Effector memory CD8-positive, alpha-beta T cell (primary cell): ENCODE measurements around the gene CLTB.
"Not testable (repeated sequence)": the region's sequence is repeated elsewhere in the genome, so short reads cannot be mapped to it uniquely, and the experiment has no call there.

Source experiments
- ATAC-seq: fragments of 150-1000 bp; cut with Tn5 transposase; replicated peaks from 2 replicates; pipeline ENCODE4 v1.10.0; 2021; ENCODE audit warnings: mild to moderate bottlenecking, moderate library complexity
- DNase-seq, 3 experiments: peaks; one replicate each; pipeline ENCODE4 v3.0.0; 2021
- H3K27ac Mint-ChIP-seq, 2 donors: one replicate each; pipeline ENCODE4 v1.8.0; 2022; ENCODE audit warnings: mild to moderate bottlenecking in 2 of 2, mixed read lengths in 2 of 2, moderate library complexity in 2 of 2
- H3K27me3 Mint-ChIP-seq, 2 donors: one replicate each; pipeline ENCODE4 v1.8.0; 2022; ENCODE audit warnings: mixed read lengths in 2 of 2
- H3K36me3 Mint-ChIP-seq: one replicate; pipeline ENCODE4 v1.8.0; 2022; ENCODE audit warnings: mild to moderate bottlenecking, moderate library complexity, mixed read lengths; ENCODE audit not compliant: insufficient read depth
- H3K4me1 Mint-ChIP-seq, 2 donors: one replicate each; pipeline ENCODE4 v1.8.0; 2022; ENCODE audit warnings: low read depth in 2 of 2, mixed read lengths in 2 of 2
- H3K4me3 Mint-ChIP-seq, 2 donors: one replicate each; pipeline ENCODE4 v1.8.0; 2022; ENCODE audit warnings: mild to moderate bottlenecking in 2 of 2, mixed read lengths in 2 of 2, moderate library complexity in 2 of 2
- H3K9me3 Mint-ChIP-seq, 2 donors: one replicate each; pipeline ENCODE4 v1.8.0; 2022; ENCODE audit warnings: mixed read lengths in 2 of 2

Gene CLTB

DNA sequence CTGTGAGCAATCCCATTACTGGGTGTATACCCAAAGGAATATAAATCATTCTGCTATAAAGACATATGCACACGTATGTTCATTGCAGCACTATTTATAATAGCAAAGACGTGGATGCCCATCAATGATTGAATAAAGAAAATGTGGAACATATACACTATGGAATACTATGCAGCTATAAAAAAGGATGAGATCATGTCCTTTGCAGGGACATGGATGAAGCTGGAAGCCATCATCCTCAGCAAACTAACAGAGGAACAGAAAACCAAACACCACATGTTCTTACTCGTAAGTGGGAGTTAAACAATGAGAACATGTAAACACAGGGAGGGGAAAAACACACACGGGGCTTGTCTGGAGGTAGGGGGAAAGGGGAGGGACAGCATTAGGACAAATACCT, 26.6 kb upstream of the CLTB start:
- peaks cover 6 to 19% of the 10 kb centered on the region in 2 donors for H3K27me3 Mint-ChIP-seq
- not testable (repeated sequence) for ATAC-seq, H3K27ac Mint-ChIP-seq, H3K4me1 Mint-ChIP-seq, H3K9me3 Mint-ChIP-seq, DNase-seq, H3K36me3 Mint-ChIP-seq, H3K4me3 Mint-ChIP-seq

DNA sequence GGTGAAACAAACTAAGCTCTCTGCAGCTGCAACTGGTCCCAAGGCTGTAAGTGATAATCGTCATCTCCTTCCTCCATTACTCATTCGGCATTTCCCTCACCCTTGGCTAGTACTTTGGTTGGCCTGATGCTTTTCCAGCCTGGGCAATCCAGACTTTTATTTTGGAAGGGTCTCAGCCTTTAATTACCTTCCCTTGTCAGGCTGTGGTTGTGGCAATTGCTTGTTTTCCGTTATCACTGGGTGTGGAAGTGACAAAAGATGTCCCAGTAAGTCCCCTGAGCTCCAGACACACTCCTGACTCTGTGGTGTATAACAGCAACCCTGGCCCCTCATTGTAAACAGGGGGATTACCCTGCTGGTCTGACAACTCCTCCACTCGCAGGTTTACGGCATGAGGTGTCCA, 25.6 kb upstream of the CLTB start:
- no peak for DNase-seq
- no peaks in the 10 kb centered on the region for H3K9me3 Mint-ChIP-seq
- H3K36me3 Mint-ChIP-seq, result peaks cover under 1% of the 10 kb centered on the region
- peaks cover 12 to 19% of the 10 kb centered on the region in 2 donors for H3K27me3 Mint-ChIP-seq
- H3K4me3 Mint-ChIP-seq, result no peak overlapping the region
- H3K27ac Mint-ChIP-seq, result no peak overlapping the region
- ATAC-seq, result no peak
- H3K4me1 Mint-ChIP-seq, result peaks cover 8 to 9% of the 10 kb centered on the region in 2 donors

GRCh38 chr5:176440927-176441706, 24.8 kb upstream of the CLTB start:
- peaks cover 9 to 11% of the 10 kb centered on the region in 2 donors for H3K4me1 Mint-ChIP-seq
- ATAC-seq, result no peak
- H3K36me3 Mint-ChIP-seq, result no peaks in the 10 kb centered on the region
- H3K9me3 Mint-ChIP-seq, result no peaks in the 10 kb centered on the region
- no peak overlapping the region for H3K27ac Mint-ChIP-seq
- H3K4me3 Mint-ChIP-seq, result no peak overlapping the region
- no peak for DNase-seq
- H3K27me3 Mint-ChIP-seq, result peaks cover 14 to 19% of the 10 kb centered on the region in 2 donors

DNA sequence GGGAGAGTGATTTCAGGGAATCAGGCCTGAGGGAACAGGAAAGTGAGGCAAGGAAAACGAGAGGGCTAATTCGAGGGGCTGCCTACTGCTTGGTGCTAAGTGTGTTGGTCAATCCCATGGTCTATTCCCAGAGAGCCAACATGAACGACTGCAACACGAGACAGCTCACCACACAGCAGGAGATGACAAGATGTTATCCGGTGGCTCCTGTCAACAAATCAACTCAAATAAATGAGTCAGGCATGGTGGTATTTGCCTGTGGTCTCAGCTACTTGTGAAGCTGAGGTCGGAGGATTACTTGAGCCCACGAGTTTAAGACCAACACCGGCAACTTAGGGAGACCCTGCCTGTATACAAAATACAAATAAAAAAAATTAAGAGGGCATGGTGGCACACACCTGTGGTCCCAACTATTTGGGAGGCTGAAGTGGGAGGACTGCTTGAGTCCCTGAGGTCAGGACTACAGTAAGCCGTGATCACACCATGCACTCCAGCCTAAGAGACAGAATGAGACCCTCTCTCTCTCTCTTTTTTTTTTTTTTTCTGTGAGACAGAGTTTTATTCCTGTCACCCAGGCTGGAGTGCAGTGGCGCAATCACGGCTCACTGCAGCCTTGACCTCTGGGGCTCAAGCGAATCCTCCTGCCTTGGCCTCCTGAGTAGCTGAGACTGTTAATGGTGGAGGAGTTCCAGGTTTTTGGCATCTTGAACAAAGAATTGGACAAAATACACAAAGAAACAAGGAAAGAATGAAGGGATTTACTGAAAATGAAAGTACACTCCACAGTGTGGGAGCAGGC, 22.8 kb upstream of the CLTB start:
- Mint-ChIP-seq H3K4me1 (peaks cover 9 to 11% of the 10 kb centered on the region in 2 donors), H3K9me3 (no peaks in the 10 kb centered on the region), H3K36me3 (no peaks in the 10 kb centered on the region), H3K4me3 (no peak overlapping the region), H3K27ac (no peak overlapping the region), H3K27me3 (peaks cover 14 to 19% of the 10 kb centered on the region in 2 donors)
- DNase-seq, result no peak
- ATAC-seq, result no peak

DNA sequence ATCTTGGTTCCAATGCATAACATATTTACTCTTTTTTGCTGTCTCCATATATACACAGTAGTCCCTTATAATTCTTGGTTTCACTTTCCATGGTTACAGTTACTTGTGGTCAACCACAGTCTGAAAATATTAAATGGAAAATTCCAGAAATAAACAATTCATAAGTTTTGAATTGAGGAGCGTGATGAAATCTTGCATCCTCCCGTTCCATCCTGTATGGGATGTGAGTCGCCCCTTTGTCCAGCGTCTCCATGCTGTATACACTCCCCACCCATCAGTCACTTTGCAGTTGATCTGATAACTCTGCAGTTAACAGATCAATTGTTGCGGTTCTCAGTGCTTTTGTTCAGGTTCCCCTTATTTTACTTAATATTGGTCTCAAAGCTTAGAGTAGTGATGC, 20.3 kb upstream of the CLTB start:
- Mint-ChIP-seq H3K27ac (no peak overlapping the region), H3K27me3 (peaks cover 20 to 22% of the 10 kb centered on the region in 2 donors), H3K4me1 (peaks cover 8 to 9% of the 10 kb centered on the region in 2 donors), H3K36me3 (no peaks in the 10 kb centered on the region), H3K4me3 (peak overlapping the region; percentile 64 to 68), H3K9me3 (no peaks in the 10 kb centered on the region)
- no peak for DNase-seq
- ATAC-seq, result peak; percentile 36

DNA sequence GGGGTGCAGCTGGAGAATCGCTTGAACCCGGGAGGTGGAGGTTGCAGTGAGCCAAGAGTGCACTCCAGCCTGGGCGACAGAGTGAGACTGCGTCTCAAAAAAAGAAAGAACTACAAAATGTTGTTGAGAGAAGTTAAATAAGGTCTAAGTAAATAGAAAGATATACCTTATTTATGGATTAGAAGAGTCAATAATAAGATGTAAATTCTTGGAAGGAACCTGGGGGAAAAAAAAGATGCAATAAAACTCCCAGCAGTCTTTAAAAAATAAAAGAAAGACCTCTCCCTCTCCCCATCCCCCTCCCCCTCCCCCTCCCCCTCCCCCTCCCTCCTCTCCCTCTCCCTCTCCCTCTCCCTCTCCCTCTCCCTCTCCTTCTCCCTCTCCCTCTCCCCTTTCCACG, 16.4 kb upstream of the CLTB start:
- H3K9me3 Mint-ChIP-seq, result no peaks in the 10 kb centered on the region
- H3K4me1 Mint-ChIP-seq, result peaks cover 8 to 15% of the 10 kb centered on the region in 2 donors
- peaks cover 10 to 14% of the 10 kb centered on the region in 2 donors for H3K27me3 Mint-ChIP-seq
- H3K36me3 Mint-ChIP-seq, result no peaks in the 10 kb centered on the region
- no peak for DNase-seq
- no peak for ATAC-seq
- H3K27ac Mint-ChIP-seq, result no peak overlapping the region
- no peak overlapping the region for H3K4me3 Mint-ChIP-seq

- ATAC-seq, result no peak
- Mint-ChIP-seq H3K4me3 (no peak overlapping the region), H3K27ac (no peak overlapping the region), H3K27me3 (peaks cover 6 to 10% of the 10 kb centered on the region in 2 donors), H3K4me1 (peaks cover 0 to 6% of the 10 kb centered on the region in 2 donors), H3K9me3 (no peaks in the 10 kb centered on the region), H3K36me3 (no peaks in the 10 kb centered on the region)
- DNase-seq, result no peak
These were observed 13.6 kb upstream of the CLTB start for GRCh38 chr5:176429972-176430371.

GRCh38 chr5:176427971-176428370, 11.6 kb upstream of the CLTB start:
- no peak for ATAC-seq
- no peak for DNase-seq

DNA sequence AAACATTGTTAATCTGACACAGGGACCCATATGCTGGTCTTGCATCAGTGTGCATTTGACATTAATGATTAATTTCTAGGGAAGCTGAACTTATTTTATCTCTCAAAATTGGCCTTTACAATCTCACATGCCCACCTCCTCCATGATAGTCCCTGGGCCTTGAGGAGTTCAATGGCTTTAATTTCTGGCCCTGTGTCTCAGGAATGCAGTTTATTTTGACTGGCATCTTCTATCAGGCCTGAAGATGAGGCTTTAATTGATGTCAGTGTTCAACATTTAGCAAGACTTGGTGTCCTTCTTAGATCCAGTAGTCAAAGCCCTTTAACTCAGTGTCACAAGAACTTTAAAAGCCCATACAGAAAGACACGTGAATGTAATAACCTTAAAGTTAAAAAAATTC, 10.5 kb upstream of the CLTB start:
- H3K4me3 Mint-ChIP-seq, result no peak overlapping the region
- H3K27me3 Mint-ChIP-seq, result peaks cover 6 to 18% of the 10 kb centered on the region in 2 donors
- peaks cover 0 to 6% of the 10 kb centered on the region in 2 donors for H3K4me1 Mint-ChIP-seq
- no peak for ATAC-seq
- H3K9me3 Mint-ChIP-seq, result no peaks in the 10 kb centered on the region
- DNase-seq, result no peak
- no peak overlapping the region for H3K27ac Mint-ChIP-seq
- H3K36me3 Mint-ChIP-seq, result no peaks in the 10 kb centered on the region

More at GRCh38 chr5:176427971-176428370, 11.6 kb upstream of the CLTB start:
- Mint-ChIP-seq H3K27ac (no peak overlapping the region), H3K36me3 (no peaks in the 10 kb centered on the region), H3K27me3 (peaks cover 12 to 18% of the 10 kb centered on the region in 2 donors), H3K4me3 (no peak overlapping the region), H3K4me1 (peaks cover 0 to 6% of the 10 kb centered on the region in 2 donors), H3K9me3 (no peaks in the 10 kb centered on the region)

DNA sequence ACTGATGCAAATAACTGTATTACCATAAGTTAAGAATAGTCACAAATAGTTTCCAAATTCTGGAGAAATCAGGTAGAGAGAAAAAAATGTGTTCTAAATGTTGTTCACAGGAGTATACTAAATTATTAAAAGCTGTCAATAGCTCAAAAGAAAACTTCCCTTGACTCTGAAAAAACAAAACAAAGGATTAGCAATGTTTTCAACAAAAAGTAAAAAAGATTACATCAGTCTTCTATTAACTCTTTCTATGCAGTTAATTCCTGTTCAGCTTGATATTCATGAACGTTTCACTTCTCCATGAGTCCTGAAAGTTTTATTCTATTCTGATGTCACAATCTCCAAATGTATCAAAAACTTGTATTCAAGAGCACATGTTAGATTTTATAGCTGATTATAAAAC, 9.5 kb upstream of the CLTB start:
- Mint-ChIP-seq H3K36me3 (no peaks in the 10 kb centered on the region), H3K4me1 (peaks cover 0 to 6% of the 10 kb centered on the region in 2 donors), H3K27me3 (peaks cover 6 to 16% of the 10 kb centered on the region in 2 donors), H3K4me3 (no peak overlapping the region), H3K27ac (no peak overlapping the region), H3K9me3 (no peaks in the 10 kb centered on the region)
- ATAC-seq (no peak), DNase-seq (no peak)

DNA sequence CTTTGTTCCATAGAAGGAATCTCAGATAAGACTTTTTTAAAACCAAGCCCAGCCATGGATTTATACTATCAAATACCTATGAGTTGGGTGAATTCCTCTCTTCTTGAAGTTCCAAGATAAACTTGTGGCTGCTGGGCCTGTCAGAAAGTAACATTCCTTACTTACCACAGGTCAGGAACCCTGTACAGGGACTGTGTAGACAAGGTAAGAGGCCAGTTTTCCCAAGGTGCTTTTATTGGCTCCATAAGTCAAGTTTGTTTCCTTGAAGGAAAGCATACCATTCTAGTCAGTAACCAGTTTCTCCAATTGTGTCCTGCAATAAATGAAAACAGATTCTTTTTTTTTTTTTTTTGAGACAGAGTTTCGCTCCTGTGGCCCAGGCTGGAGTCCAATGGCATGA, 8.8 kb upstream of the CLTB start:
- H3K4me1 Mint-ChIP-seq, result no peaks in the 10 kb centered on the region
- no peak overlapping the region for H3K27ac Mint-ChIP-seq
- DNase-seq (no peak), ATAC-seq (no peak)
- H3K9me3 Mint-ChIP-seq, result no peaks in the 10 kb centered on the region
- peaks cover 6 to 16% of the 10 kb centered on the region in 2 donors for H3K27me3 Mint-ChIP-seq
- no peaks in the 10 kb centered on the region for H3K36me3 Mint-ChIP-seq
- H3K4me3 Mint-ChIP-seq, result no peak overlapping the region

GRCh38 chr5:176424181-176424580, 7.8 kb upstream of the CLTB start:
- Mint-ChIP-seq H3K27me3 (peaks cover 6 to 16% of the 10 kb centered on the region in 2 donors), H3K9me3 (no peaks in the 10 kb centered on the region), H3K4me1 (no peaks in the 10 kb centered on the region), H3K4me3 (no peak overlapping the region), H3K27ac (no peak overlapping the region), H3K36me3 (no peaks in the 10 kb centered on the region)
- no peak for DNase-seq
- no peak for ATAC-seq

- ATAC-seq, result no peak
- Mint-ChIP-seq H3K9me3 (no peaks in the 10 kb centered on the region), H3K36me3 (no peaks in the 10 kb centered on the region), H3K27ac (no peak overlapping the region), H3K4me1 (peaks cover 6 to 8% of the 10 kb centered on the region in 2 donors), H3K27me3 (peaks cover 6 to 16% of the 10 kb centered on the region in 2 donors), H3K4me3 (no peak overlapping the region)
- no peak for DNase-seq
These were observed 4.7 kb upstream of the CLTB start for GRCh38 chr5:176420972-176421544.
